Endothelial cell of umbilical vein (primary cell): ENCODE results near the gene HOXC11. TPM values are rescaled to one million over a fixed set of nuclear protein-coding genes. Genes with fewer than 3 reads are reported as not detected.

Experiments
- BruUV-seq: library from RNA; stranded (reverse); fragments of 400-500 nt; replicated peaks from 2 replicates; lab custom pipeline; 2021; lab: Mats Ljungman, UMichigan
- CTCF ChIA-PET: fragments of 300-600, 350-600 bp; sonication (Branson Sonifier 250); formaldehyde crosslinking; loops from one replicate; lab custom pipeline; 2021; ENCODE audit warnings: antibody characterized with exemption, inconsistent platforms; lab: Charles Lee
- POLR2A ChIA-PET: fragments of 300-600, 350-600 bp; sonication (Branson Sonifier 250); formaldehyde crosslinking; loops from one replicate; lab custom pipeline; 2021; ENCODE audit warnings: antibody characterized with exemption, inconsistent platforms; lab: Charles Lee
- DNase-seq: peaks from one replicate; pipeline ENCODE4 v3.0.0-alpha.2; 2011; ENCODE audit warnings: low read depth, low spot score
- FAIRE-seq: peaks from 2 replicates; lab custom pipeline; 2011; peaks lifted over from hg19 to GRCh38; lab: Jason Lieb, UNC
- H2AFZ ChIP-seq: 2 replicates; pipeline ENCODE4 v1.6.0; 2012; ENCODE audit warnings: low read depth, low read length, control low read depth, inconsistent platforms
- H3K27ac ChIP-seq: 2 replicates; pipeline ENCODE4 v1.5.1; 2011; ENCODE audit warnings: low read depth, mild to moderate bottlenecking, control low read depth, low read length, moderate library complexity; ENCODE audit not compliant: insufficient read depth
- H3K27me3 ChIP-seq, 2 experiments: 2 replicates each; pipeline versions ENCODE4 v1.6.0 to v1.6.1; 2011; ENCODE audit warnings: low read length in 2 of 2, mixed read lengths in 1 of 2; ENCODE audit not compliant: control insufficient read depth in 2 of 2, insufficient read depth in 2 of 2
- H3K36me3 ChIP-seq, 2 experiments: 2 replicates in 1 of 2; 3 replicates in 1 of 2; pipeline ENCODE4 v1.5.1; 2011; ENCODE audit warnings: low read length in 2 of 2, mild to moderate bottlenecking in 1 of 2, moderate library complexity in 1 of 2; ENCODE audit not compliant: control insufficient read depth in 2 of 2, insufficient read depth in 2 of 2; ENCODE audit errors: extremely low read depth in 1 of 2
- H3K4me1 ChIP-seq: 3 replicates; pipeline ENCODE4 v1.5.1; 2011; ENCODE audit warnings: mild to moderate bottlenecking, low read length; ENCODE audit not compliant: control insufficient read depth, insufficient read depth; ENCODE audit errors: extremely low read depth
- H3K4me2 ChIP-seq: 2 replicates; pipeline ENCODE4 v1.6.1; 2011; ENCODE audit warnings: low read length, control low read depth, mixed read lengths; ENCODE audit not compliant: insufficient read depth
- H3K4me3 ChIP-seq, 3 experiments: fragments of 200-600 bp in 1 of 3; sonication (generic), shearing (Covaris generic) in 1 of 3; replicated peaks in 1 of 3; 2 replicates each; pipeline ENCODE4 v1.5.1; 2011 to 2016; ENCODE audit warnings: control low read depth in 3 of 3, low read length in 3 of 3, mild to moderate bottlenecking in 2 of 3, inconsistent platforms in 1 of 3, low read depth in 1 of 3, moderate library complexity in 1 of 3; ENCODE audit not compliant: insufficient read depth in 1 of 3
- H3K79me2 ChIP-seq: 2 replicates; pipeline ENCODE4 v1.6.0; 2012; ENCODE audit warnings: low read length, inconsistent platforms; ENCODE audit not compliant: control insufficient read depth, insufficient read depth
- H3K9ac ChIP-seq: replicated peaks from 2 replicates; pipeline ENCODE3; 2011; ENCODE audit warnings: low read length, control low read depth; ENCODE audit not compliant: insufficient read depth; ENCODE audit errors: extremely low read depth
- H3K9me1 ChIP-seq: replicated peaks from 3 replicates; pipeline ENCODE4 v1.6.0; 2011; ENCODE audit warnings: mild to moderate bottlenecking, low read length; ENCODE audit not compliant: control insufficient read depth, insufficient read depth; ENCODE audit errors: extremely low read depth
- H3K9me3 ChIP-seq: replicated peaks from 2 replicates; pipeline ENCODE4 v1.5.1; 2012; ENCODE audit warnings: low read length, inconsistent platforms; ENCODE audit not compliant: control insufficient read depth, insufficient read depth
- H4K20me1 ChIP-seq: replicated peaks from 2 replicates; pipeline ENCODE3; 2011; ENCODE audit warnings: mild to moderate bottlenecking, low read length; ENCODE audit not compliant: control insufficient read depth, insufficient read depth; ENCODE audit errors: extremely low read depth
- EZH2 ChIP-seq: IDR thresholded peaks from 2 replicates; pipeline ENCODE4 v1.6.1; 2012; ENCODE audit warnings: borderline replicate concordance, low read depth, mild to moderate bottlenecking, moderate library complexity, low read length, inconsistent platforms; ENCODE audit not compliant: severe bottlenecking
- FOS ChIP-seq: IDR thresholded peaks from 2 replicates; pipeline ENCODE4 v1.6.1; 2011; ENCODE audit warnings: mild to moderate bottlenecking, low read length, moderate library complexity, borderline replicate concordance; ENCODE audit not compliant: insufficient read depth
- GATA2 ChIP-seq: IDR thresholded peaks from 2 replicates; pipeline ENCODE4 v1.7.0; 2011; ENCODE audit warnings: low read depth, mild to moderate bottlenecking, moderate library complexity, mixed read lengths, low read length; ENCODE audit not compliant: insufficient read length, insufficient read depth
- MAX ChIP-seq: IDR thresholded peaks from 2 replicates; pipeline ENCODE4 v1.6.1; 2011; ENCODE audit not compliant: insufficient read depth, insufficient read length
- MYC ChIP-seq: IDR thresholded peaks from one replicate; pipeline ENCODE4 v1.6.1; 2011; ENCODE audit warnings: mild to moderate bottlenecking, low read depth, low read length
- dilution Hi-C: fragments of 300-500 bp; cut with MboI; formaldehyde crosslinking; loops from one replicate; pipeline ENCODE4 v1.15.0; 2019; ENCODE audit warnings: low sequenced_read_pairs; ENCODE audit not compliant: extremely low pct_ligation_motif_present
- intact Hi-C: fragments of 100-400 bp; cut with micrococcal nuclease; formaldehyde crosslinking; loops from one replicate; pipeline ENCODE4 v1.10.0; 2022
- polyA plus RNA-seq, 4 experiments: library from polyadenylated mRNA; depleted of rRNA in 3 of 4; stranded (reverse) in 3 of 4; unstranded in 1 of 4; fragments of >200 nt; gene quantifications; 2 replicates each; pipeline versions ENCODE4 v1.2.1 to v1.2.3, GENCODE V29; 2011 to 2012; ENCODE audit warnings: missing spikeins in 1 of 4
- total RNA-seq: library from RNA; stranded (reverse); gene quantifications from 2 replicates; pipeline ENCODE4 v1.2.3, GENCODE V29; 2021
- TF ChIP-seq, protein P1 (sequence below), 2 donors: IDR thresholded peaks; 1 replicate in 1 of 2; 2 replicates in 1 of 2; pipeline ENCODE4 v1.5.1; 2011; ENCODE audit warnings: low read length in 2 of 2, mild to moderate bottlenecking in 2 of 2, moderate library complexity in 2 of 2, control low read depth in 1 of 2, inconsistent platforms in 1 of 2, low read depth in 1 of 2; ENCODE audit not compliant: insufficient read depth in 1 of 2; ENCODE audit errors: extremely low read depth in 1 of 2

The HOXC11 gene
- total and polyA plus RNA-seq, 2 donors (not counting 3 experiments of a cell fraction or from before 2014, with no cell fraction given), result not detected

- Histone ChIP-seq H3K9me1 (no peaks in the 10 kb centered on the region), H2AFZ (no peak overlapping the region), H3K9me3 (no peaks in the 10 kb centered on the region), H3K4me1 (no peaks in the 10 kb centered on the region), H3K36me3 (no peaks in the 10 kb centered on the region), H3K9ac (no peak overlapping the region), H3K4me3 (no peak overlapping the region), H3K27ac (no peak overlapping the region), H3K4me2 (no peak overlapping the region), H3K27me3 (peaks cover 84 to 96% of the 10 kb centered on the region in 2 experiments), H3K79me2 (no peaks in the 10 kb centered on the region), H4K20me1 (no peaks in the 10 kb centered on the region)
- no peak for DNase-seq
- no peak for TF ChIP-seq MYC
- peak; percentile 83 for TF ChIP-seq EZH2
- TF ChIP-seq, protein P1, sequence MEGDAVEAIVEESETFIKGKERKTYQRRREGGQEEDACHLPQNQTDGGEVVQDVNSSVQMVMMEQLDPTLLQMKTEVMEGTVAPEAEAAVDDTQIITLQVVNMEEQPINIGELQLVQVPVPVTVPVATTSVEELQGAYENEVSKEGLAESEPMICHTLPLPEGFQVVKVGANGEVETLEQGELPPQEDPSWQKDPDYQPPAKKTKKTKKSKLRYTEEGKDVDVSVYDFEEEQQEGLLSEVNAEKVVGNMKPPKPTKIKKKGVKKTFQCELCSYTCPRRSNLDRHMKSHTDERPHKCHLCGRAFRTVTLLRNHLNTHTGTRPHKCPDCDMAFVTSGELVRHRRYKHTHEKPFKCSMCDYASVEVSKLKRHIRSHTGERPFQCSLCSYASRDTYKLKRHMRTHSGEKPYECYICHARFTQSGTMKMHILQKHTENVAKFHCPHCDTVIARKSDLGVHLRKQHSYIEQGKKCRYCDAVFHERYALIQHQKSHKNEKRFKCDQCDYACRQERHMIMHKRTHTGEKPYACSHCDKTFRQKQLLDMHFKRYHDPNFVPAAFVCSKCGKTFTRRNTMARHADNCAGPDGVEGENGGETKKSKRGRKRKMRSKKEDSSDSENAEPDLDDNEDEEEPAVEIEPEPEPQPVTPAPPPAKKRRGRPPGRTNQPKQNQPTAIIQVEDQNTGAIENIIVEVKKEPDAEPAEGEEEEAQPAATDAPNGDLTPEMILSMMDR (IDR thresholded peaks at IDR 0.05; ENCODE audit: extremely low read depth in 1 of 2, insufficient read depth in 1 of 2, low read depth in 1 of 2, low read length in 2 of 2), result no peak
- BruUV-seq, result no TSS peak
- ChIA-PET CTCF (interaction anchor here (0.6 to 1.4 kb wide), 3 partner anchors 9 to 154 kb away, joined by 3 to 4 read pairs (median 3); partner anchors contain the start of gene HOXC10), POLR2A (no interaction called here)
- dilution Hi-C loops, result no loop called here
- intact Hi-C loops, result no loop called here
- FAIRE-seq, result no peak
These were observed 2.7 kb downstream of the HOXC11 start for GRCh38 chr12:53975479-53976152.

DNA sequence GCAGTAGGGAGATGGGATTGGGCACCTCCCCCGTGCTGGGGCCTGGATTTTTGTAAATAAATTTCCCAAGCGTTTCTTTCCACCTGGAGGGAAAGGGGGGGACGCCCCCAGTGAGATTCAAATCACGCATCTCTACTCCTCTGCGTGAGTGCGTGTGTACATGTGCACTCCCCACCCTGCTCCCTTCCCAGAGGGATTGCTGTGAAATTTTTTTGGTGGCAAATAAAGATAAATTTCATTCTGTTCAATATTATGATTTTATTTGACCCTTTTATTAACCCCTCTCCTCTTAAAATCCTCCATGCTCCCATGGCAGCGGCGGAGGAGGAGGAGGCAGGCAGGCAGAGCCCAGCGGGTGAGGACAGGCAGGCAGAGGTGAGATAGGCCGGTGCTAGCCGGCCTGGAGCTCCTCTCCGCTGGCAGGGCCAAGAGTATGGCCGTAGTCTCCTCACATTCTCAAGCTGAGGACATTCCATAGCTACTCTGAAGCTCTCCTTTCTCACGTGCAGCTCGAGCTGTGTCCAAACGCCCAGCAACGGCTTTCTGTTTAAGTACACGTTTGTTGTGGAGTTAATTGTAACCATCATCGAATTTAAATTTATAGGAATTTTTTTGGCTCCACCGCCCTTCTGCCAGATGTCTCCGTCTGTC, 3.4 kb downstream of the HOXC11 start:
- no peak for TF ChIP-seq MAX
- TF ChIP-seq FOS, result no peak
- TF ChIP-seq GATA2, result no peak
- no peak for DNase-seq
- H3K27ac ChIP-seq, result no peak overlapping the region
- no peak overlapping the region for H3K4me2 ChIP-seq
- no peak for FAIRE-seq
- H3K79me2 ChIP-seq, result no peaks in the 10 kb centered on the region
- dilution Hi-C loops, result no loop called here
- no peaks in the 10 kb centered on the region for H3K9me3 ChIP-seq
- H3K4me3 ChIP-seq, result no peak overlapping the region
- no peaks in the 10 kb centered on the region for H4K20me1 ChIP-seq
- no TSS peak for BruUV-seq
- CTCF ChIA-PET, result interaction anchor here (0.7 to 1.4 kb wide), 3 partner anchors 9 to 15 kb away, joined by 3 to 4 read pairs (median 3); partner anchors contain the start of gene HOXC10
- peaks cover 85 to 96% of the 10 kb centered on the region in 2 experiments for H3K27me3 ChIP-seq
- H3K9me1 ChIP-seq, result no peaks in the 10 kb centered on the region
- no peak overlapping the region for H2AFZ ChIP-seq
- no peaks in the 10 kb centered on the region for H3K36me3 ChIP-seq
- H3K9ac ChIP-seq, result no peak overlapping the region
- POLR2A ChIA-PET, result no interaction called here
- no peaks in the 10 kb centered on the region for H3K4me1 ChIP-seq
- intact Hi-C loops, result no loop called here
